Measurements from ENCODE around the gene NOX3. TPM values are rescaled to one million over a fixed set of nuclear protein-coding genes. Genes with fewer than 3 reads are reported as not detected.

NOX3 gene
- total and polyA plus RNA-seq, 2 experiments from 2014 or later, result not detected

DNA sequence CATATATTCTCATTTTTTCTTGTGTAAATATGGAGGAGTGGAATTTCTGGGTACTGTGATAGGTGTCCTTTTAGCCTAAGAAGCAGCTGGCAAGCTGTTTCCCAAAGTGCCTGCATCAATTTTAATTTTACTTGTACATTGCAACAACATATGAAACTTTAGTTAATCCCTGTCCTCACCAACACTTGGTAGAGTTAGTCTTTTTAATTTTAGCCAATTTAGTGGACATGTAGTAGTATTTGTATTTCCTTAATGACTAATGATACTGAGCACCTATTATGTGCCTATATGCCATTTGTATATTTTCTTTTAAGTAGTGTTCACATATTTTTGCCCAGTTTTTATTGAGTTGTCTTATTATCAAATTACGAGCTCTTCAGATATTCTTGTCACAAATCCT lies 46.8 kb upstream of the NOX3 start:
- Mint-ChIP-seq H3K9me3 (peaks cover 8% of the 10 kb centered on the region; the same call in 1 of the 3 replicates), H3K27ac (no peak overlapping the region), H3K4me1 (no peaks in the 10 kb centered on the region), H3K4me3 (no peak overlapping the region), H3K36me3 (ENCODE audit: low read depth) (no peaks in the 10 kb centered on the region), H3K27me3 (ENCODE audit: insufficient read depth, low read depth, poor library complexity) (no peaks in the 10 kb centered on the region)
- no peaks in the 10 kb centered on the region for H3K27me3 ChIP-seq (ENCODE audit: insufficient read depth)
- H3K4me3 ChIP-seq, result no peak overlapping the region
- H3K36me3 ChIP-seq (ENCODE audit: insufficient read depth), result no peaks in the 10 kb centered on the region
- no peaks in the 10 kb centered on the region for H3F3A ChIP-seq (replicated peaks; ENCODE audit: low read depth)
- no peak overlapping the region for H3K4me2 ChIP-seq
- H3K79me2 ChIP-seq (replicated peaks; ENCODE audit: insufficient read depth), result no peaks in the 10 kb centered on the region
- H3K9me2 ChIP-seq (ENCODE audit: insufficient read depth), result no peaks in the 10 kb centered on the region
- H2AFZ ChIP-seq, result no peak overlapping the region
- no peaks in the 10 kb centered on the region for H4K20me1 ChIP-seq (replicated peaks; ENCODE audit: insufficient read depth)
- no peaks in the 10 kb centered on the region for H3K4me1 ChIP-seq (ENCODE audit: insufficient read depth)
- H3K27ac ChIP-seq (ENCODE audit: low read depth), result no peak overlapping the region
- DNase-seq (ENCODE audit: low spot score), result no peak
- ATAC-seq, result no peak
- TF ChIP-seq, protein P1, sequence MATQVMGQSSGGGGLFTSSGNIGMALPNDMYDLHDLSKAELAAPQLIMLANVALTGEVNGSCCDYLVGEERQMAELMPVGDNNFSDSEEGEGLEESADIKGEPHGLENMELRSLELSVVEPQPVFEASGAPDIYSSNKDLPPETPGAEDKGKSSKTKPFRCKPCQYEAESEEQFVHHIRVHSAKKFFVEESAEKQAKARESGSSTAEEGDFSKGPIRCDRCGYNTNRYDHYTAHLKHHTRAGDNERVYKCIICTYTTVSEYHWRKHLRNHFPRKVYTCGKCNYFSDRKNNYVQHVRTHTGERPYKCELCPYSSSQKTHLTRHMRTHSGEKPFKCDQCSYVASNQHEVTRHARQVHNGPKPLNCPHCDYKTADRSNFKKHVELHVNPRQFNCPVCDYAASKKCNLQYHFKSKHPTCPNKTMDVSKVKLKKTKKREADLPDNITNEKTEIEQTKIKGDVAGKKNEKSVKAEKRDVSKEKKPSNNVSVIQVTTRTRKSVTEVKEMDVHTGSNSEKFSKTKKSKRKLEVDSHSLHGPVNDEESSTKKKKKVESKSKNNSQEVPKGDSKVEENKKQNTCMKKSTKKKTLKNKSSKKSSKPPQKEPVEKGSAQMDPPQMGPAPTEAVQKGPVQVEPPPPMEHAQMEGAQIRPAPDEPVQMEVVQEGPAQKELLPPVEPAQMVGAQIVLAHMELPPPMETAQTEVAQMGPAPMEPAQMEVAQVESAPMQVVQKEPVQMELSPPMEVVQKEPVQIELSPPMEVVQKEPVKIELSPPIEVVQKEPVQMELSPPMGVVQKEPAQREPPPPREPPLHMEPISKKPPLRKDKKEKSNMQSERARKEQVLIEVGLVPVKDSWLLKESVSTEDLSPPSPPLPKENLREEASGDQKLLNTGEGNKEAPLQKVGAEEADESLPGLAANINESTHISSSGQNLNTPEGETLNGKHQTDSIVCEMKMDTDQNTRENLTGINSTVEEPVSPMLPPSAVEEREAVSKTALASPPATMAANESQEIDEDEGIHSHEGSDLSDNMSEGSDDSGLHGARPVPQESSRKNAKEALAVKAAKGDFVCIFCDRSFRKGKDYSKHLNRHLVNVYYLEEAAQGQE (IDR thresholded peaks at IDR 0.05; ENCODE audit: unreplicated experiment), result no peak
- TF ChIP-seq ZNF331 (CRISPR knock-in tag; IDR thresholded peaks at IDR 0.05; ENCODE audit: low read depth) (no peak), ZNF114 (CRISPR knock-in tag; IDR thresholded peaks at IDR 0.05) (no peak), EZH2 (IDR thresholded peaks at IDR 0.05; ENCODE audit: low read depth, unreplicated experiment) (no peak), STAT1 (IDR thresholded peaks at IDR 0.05; ENCODE audit: unreplicated experiment) (no peak), JUNB (IDR thresholded peaks at IDR 0.05; ENCODE audit: unreplicated experiment) (no peak)
- TF ChIP-seq, protein P2, sequence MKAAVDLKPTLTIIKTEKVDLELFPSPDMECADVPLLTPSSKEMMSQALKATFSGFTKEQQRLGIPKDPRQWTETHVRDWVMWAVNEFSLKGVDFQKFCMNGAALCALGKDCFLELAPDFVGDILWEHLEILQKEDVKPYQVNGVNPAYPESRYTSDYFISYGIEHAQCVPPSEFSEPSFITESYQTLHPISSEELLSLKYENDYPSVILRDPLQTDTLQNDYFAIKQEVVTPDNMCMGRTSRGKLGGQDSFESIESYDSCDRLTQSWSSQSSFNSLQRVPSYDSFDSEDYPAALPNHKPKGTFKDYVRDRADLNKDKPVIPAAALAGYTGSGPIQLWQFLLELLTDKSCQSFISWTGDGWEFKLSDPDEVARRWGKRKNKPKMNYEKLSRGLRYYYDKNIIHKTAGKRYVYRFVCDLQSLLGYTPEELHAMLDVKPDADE (IDR thresholded peaks at IDR 0.05), result no peak
- TF ChIP-seq, protein P3, sequence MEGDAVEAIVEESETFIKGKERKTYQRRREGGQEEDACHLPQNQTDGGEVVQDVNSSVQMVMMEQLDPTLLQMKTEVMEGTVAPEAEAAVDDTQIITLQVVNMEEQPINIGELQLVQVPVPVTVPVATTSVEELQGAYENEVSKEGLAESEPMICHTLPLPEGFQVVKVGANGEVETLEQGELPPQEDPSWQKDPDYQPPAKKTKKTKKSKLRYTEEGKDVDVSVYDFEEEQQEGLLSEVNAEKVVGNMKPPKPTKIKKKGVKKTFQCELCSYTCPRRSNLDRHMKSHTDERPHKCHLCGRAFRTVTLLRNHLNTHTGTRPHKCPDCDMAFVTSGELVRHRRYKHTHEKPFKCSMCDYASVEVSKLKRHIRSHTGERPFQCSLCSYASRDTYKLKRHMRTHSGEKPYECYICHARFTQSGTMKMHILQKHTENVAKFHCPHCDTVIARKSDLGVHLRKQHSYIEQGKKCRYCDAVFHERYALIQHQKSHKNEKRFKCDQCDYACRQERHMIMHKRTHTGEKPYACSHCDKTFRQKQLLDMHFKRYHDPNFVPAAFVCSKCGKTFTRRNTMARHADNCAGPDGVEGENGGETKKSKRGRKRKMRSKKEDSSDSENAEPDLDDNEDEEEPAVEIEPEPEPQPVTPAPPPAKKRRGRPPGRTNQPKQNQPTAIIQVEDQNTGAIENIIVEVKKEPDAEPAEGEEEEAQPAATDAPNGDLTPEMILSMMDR (conservative IDR thresholded peaks at IDR 0.05; ENCODE audit: low read depth in 2 of 2), result no peak

DNA sequence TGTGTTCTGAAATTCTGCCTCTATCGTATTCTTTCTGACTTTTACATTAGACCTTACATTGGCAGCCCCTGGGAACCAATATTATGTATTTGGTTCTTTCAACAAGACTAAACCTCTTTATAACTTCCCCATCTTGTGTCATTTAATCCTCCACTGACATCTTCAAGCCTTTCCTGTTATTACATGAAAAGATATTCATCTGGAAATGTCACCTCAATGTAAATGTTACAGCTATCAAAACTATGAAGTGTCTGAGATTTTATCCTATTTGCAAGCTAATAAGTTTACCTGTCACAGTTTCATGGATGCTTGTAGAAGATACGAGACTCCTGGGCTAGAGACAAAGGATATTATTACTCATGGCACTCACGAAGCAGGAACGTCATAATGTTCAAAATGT lies 43.9 kb upstream of the NOX3 start:
- H3K4me3 ChIP-seq, result no peak overlapping the region
- Mint-ChIP-seq H3K9me3 (peaks cover 8% of the 10 kb centered on the region; the same call in 1 of the 3 replicates), H3K36me3 (ENCODE audit: low read depth) (no peaks in the 10 kb centered on the region), H3K27me3 (ENCODE audit: insufficient read depth, low read depth, poor library complexity) (no peaks in the 10 kb centered on the region), H3K27ac (no peak overlapping the region), H3K4me1 (peaks cover 2% of the 10 kb centered on the region; the same call in 1 of the 3 replicates), H3K4me3 (no peak overlapping the region)
- ATAC-seq, result no peak
- H4K20me1 ChIP-seq (replicated peaks; ENCODE audit: insufficient read depth), result no peaks in the 10 kb centered on the region
- H3K4me1 ChIP-seq (ENCODE audit: insufficient read depth), result no peaks in the 10 kb centered on the region
- H3F3A ChIP-seq (replicated peaks; ENCODE audit: low read depth), result no peaks in the 10 kb centered on the region
- no peak for TF ChIP-seq NANOG (IDR thresholded peaks at IDR 0.05; ENCODE audit: borderline replicate concordance)
- no peak for TF ChIP-seq STAT1 (IDR thresholded peaks at IDR 0.05; ENCODE audit: unreplicated experiment)
- no peak for TF ChIP-seq EZH2 (IDR thresholded peaks at IDR 0.05; ENCODE audit: low read depth, unreplicated experiment)
- no peak for TF ChIP-seq POLR2AphosphoS5 (IDR thresholded peaks at IDR 0.05; ENCODE audit: low read depth)
- TF ChIP-seq JUNB (IDR thresholded peaks at IDR 0.05; ENCODE audit: unreplicated experiment), result no peak
- no peak for TF ChIP-seq CREB1 (CRISPR knock-in tag; IDR thresholded peaks at IDR 0.05; ENCODE audit: low read depth)
- TF ChIP-seq EZH2phosphoT487 (IDR thresholded peaks at IDR 0.05; ENCODE audit: unreplicated experiment), result no peak
- TF ChIP-seq, protein P1 (IDR thresholded peaks at IDR 0.05; ENCODE audit: unreplicated experiment), result no peak
- TF ChIP-seq, protein P3 (conservative IDR thresholded peaks at IDR 0.05; ENCODE audit: low read depth in 2 of 2), result no peak
- H3K36me3 ChIP-seq (ENCODE audit: insufficient read depth), result no peaks in the 10 kb centered on the region
- no peak overlapping the region for H3K4me2 ChIP-seq
- H2AFZ ChIP-seq, result 0 out of 2 replicates have a peak overlapping the region, but pooled peaks have one; percentile 47
- H3K27ac ChIP-seq (ENCODE audit: low read depth), result no peak overlapping the region
- H3K9me2 ChIP-seq (ENCODE audit: insufficient read depth), result no peaks in the 10 kb centered on the region
- no peak for DNase-seq (ENCODE audit: low spot score)
- no peaks in the 10 kb centered on the region for H3K27me3 ChIP-seq (ENCODE audit: insufficient read depth)
- no peaks in the 10 kb centered on the region for H3K79me2 ChIP-seq (replicated peaks; ENCODE audit: insufficient read depth)
